Activated CD8-positive, alpha-beta memory T cell treated with anti-CD3 and anti-CD28 coated beads for 36 hours (primary cell): Measurements from ENCODE around the gene NAT14. TPM values are rescaled to one million over a fixed set of nuclear protein-coding genes. Genes with fewer than 3 reads are reported as not detected.
"Not testable (repeated sequence)": the region's sequence is repeated elsewhere in the genome, so short reads cannot be mapped to it uniquely, and the experiment has no call there.

Experiments used
- CTCF ChIA-PET: fragments of 350-600 bp; sonication (Branson Sonifier 250); formaldehyde crosslinking; loops from one replicate; lab custom pipeline; 2021; ENCODE audit warnings: antibody characterized with exemption; lab: Charles Lee
- POLR2A ChIA-PET: fragments of 350-600 bp; sonication (Branson Sonifier 250); formaldehyde crosslinking; loops from one replicate; lab custom pipeline; 2021; ENCODE audit warnings: antibody characterized with exemption; lab: Charles Lee
- total RNA-seq, 2 experiments: library from RNA; stranded (reverse); gene quantifications; one replicate each; pipeline ENCODE4 v1.2.3, GENCODE V29; 2021

Gene NAT14
- total RNA-seq, 2 experiments from 2014 or later = 32.7 to 33.1 TPM

- ChIA-PET POLR2A (no interaction called here), CTCF (interaction anchor here (1.2 to 1.9 kb wide), 2 partner anchors 23 to 350 kb away, joined by 3 to 6 read pairs; no protein-coding TSS in a partner anchor)
Observed at GRCh38 chr19:55490478-55491432, 5.8 kb downstream of the NAT14 start.

GRCh38 chr19:55491546-55492360 is 6.8 kb downstream of the NAT14 start:
- ChIA-PET CTCF (interaction anchor here (1.2 to 1.9 kb wide), 2 partner anchors 24 to 351 kb away, joined by 3 to 6 read pairs; no protein-coding TSS in a partner anchor), POLR2A (no interaction called here)

GRCh38 chr19:55492362-55492944 is 7.5 kb downstream of the NAT14 start:
- ChIA-PET POLR2A (no interaction called here), CTCF (no interaction called here)

GRCh38 chr19:55493052-55493644 is 8.2 kb downstream of the NAT14 start:
- CTCF ChIA-PET = interaction anchor here (1.5 to 1.6 kb wide), 2 partner anchors 26 to 333 kb away, joined by 4 to 7 read pairs; no protein-coding TSS in a partner anchor
- POLR2A ChIA-PET = no interaction called here

GRCh38 chr19:55493645-55494171 is 8.7 kb downstream of the NAT14 start:
- ChIA-PET CTCF (interaction anchor here (0.9 to 1.6 kb wide), 4 partner anchors 10 to 333 kb away, joined by 3 to 7 read pairs (median 4); partner anchors contain the start of gene ZNF628), POLR2A (no interaction called here)

GRCh38 chr19:55494172-55494761 is 9.3 kb downstream of the NAT14 start:
- ChIA-PET CTCF (interaction anchor here (0.9 to 1.6 kb wide), 4 partner anchors 10 to 334 kb away, joined by 3 to 7 read pairs (median 4); partner anchors contain the start of gene ZNF628), POLR2A (interaction anchor here (0.7 kb wide), 1 partner anchor 17 kb away, joined by 3 read pairs; no protein-coding TSS in a partner anchor)

- ChIA-PET CTCF (interaction anchor here (1.6 kb wide), 1 partner anchor 19 kb away, joined by 5 read pairs; the partner anchor contains the start of gene ZNF628), POLR2A (no interaction called here)
Observed at GRCh38 chr19:55495646-55496349, 10.8 kb downstream of the NAT14 start.

- POLR2A ChIA-PET, CTCF ChIA-PET: not testable (repeated sequence)
Observed at GRCh38 chr19:55496820-55497219, 11.8 kb downstream of the NAT14 start.

GRCh38 chr19:55497763-55498162 is 12.8 kb downstream of the NAT14 start:
- ChIA-PET CTCF (interaction anchor here (1.0 to 1.7 kb wide), 2 partner anchors 11 to 29 kb away, joined by 3 to 6 read pairs; no protein-coding TSS in a partner anchor), POLR2A (no interaction called here)

- ChIA-PET POLR2A (no interaction called here), CTCF (interaction anchor here (1.0 to 1.7 kb wide), 2 partner anchors 11 to 30 kb away, joined by 3 to 6 read pairs; no protein-coding TSS in a partner anchor)
Observed at GRCh38 chr19:55498246-55498840, 13.4 kb downstream of the NAT14 start.

GRCh38 chr19:55500368-55500952 is 15.5 kb downstream of the NAT14 start:
- ChIA-PET POLR2A (no interaction called here), CTCF (interaction anchor here (1.0 to 1.1 kb wide), 2 partner anchors 16 to 27 kb away, joined by 3 to 4 read pairs; no protein-coding TSS in a partner anchor)

- ChIA-PET CTCF (interaction anchor here (0.7 to 1.6 kb wide), 3 partner anchors 35 to 361 kb away, joined by 3 to 6 read pairs (median 3); no protein-coding TSS in a partner anchor), POLR2A (no interaction called here)
Observed at GRCh38 chr19:55502197-55502952, 17.4 kb downstream of the NAT14 start.

GRCh38 chr19:55503157-55503501 is 18.1 kb downstream of the NAT14 start:
- CTCF ChIA-PET = interaction anchor here (0.7 to 2.4 kb wide), 11 partner anchors 26 to 386 kb away, joined by 3 to 46 read pairs (median 5); partner anchors contain the start of genes ISOC2, PPP1R12C and ZNF628
- POLR2A ChIA-PET = interaction anchor here (1.0 kb wide), 1 partner anchor 121 kb away, joined by 6 read pairs; the partner anchor contains the start of gene ZNF784

GRCh38 chr19:55503502-55504251 is 18.7 kb downstream of the NAT14 start:
- POLR2A ChIA-PET = interaction anchor here (0.7 to 1.0 kb wide), 2 partner anchors 25 to 121 kb away, joined by 4 to 6 read pairs; partner anchors contain the start of gene ZNF784
- CTCF ChIA-PET = interaction anchor here (0.6 to 2.4 kb wide), 38 partner anchors 9 to 1994 kb away, joined by 3 to 46 read pairs (median 4); partner anchors contain the start of genes FIZ1, ISOC2, NAT14 and PPP1R12C
